HG03558 (cell line): ENCODE measurements around the gene IGFBP2.

ENCODE experiments used
- ATAC-seq: cut with Tn5 transposase; IDR thresholded peaks from one replicate; pipeline ENCODE4 v1.9.1; 2021; ENCODE audit warnings: moderate number of reproducible peaks; ENCODE audit not compliant: unreplicated experiment; ENCODE audit errors: extremely low read depth

The IGFBP2 gene

GRCh38 chr2:216636551-216637450 is 3.6 kb downstream of the IGFBP2 start:
- ATAC-seq = no peak

GRCh38 chr2:216637472-216637871 is 4.3 kb downstream of the IGFBP2 start:
- ATAC-seq = no peak

- no peak for ATAC-seq
Measured at GRCh38 chr2:216643986-216644659, 10.9 kb downstream of the IGFBP2 start.

GRCh38 chr2:216644842-216645635 is 11.8 kb downstream of the IGFBP2 start:
- no peak for ATAC-seq

- no peak for ATAC-seq
Measured at GRCh38 chr2:216645636-216645950, 12.4 kb downstream of the IGFBP2 start.

- no peak for ATAC-seq
Measured at GRCh38 chr2:216646116-216646515, 12.9 kb downstream of the IGFBP2 start.

GRCh38 chr2:216648105-216648504 is 14.9 kb downstream of the IGFBP2 start:
- ATAC-seq = no peak

GRCh38 chr2:216649574-216649973 is 16.4 kb downstream of the IGFBP2 start:
- no peak for ATAC-seq

- ATAC-seq = no peak
Measured at GRCh38 chr2:216650626-216651257, 17.5 kb downstream of the IGFBP2 start.

- no peak for ATAC-seq
Measured at GRCh38 chr2:216651351-216651881, 18.2 kb downstream of the IGFBP2 start.

GRCh38 chr2:216652566-216652965 is 19.3 kb downstream of the IGFBP2 start:
- no peak for ATAC-seq

- ATAC-seq = no peak
Measured at GRCh38 chr2:216653093-216653799, 20.0 kb downstream of the IGFBP2 start.

- no peak for ATAC-seq
Measured at GRCh38 chr2:216653931-216654365, 20.7 kb downstream of the IGFBP2 start.

GRCh38 chr2:216654528-216655052 is 21.4 kb downstream of the IGFBP2 start:
- no peak for ATAC-seq

- no peak for ATAC-seq
Measured at GRCh38 chr2:216657086-216657855, 24.1 kb downstream of the IGFBP2 start.

GRCh38 chr2:216657980-216658379 is 24.8 kb downstream of the IGFBP2 start:
- no peak for ATAC-seq

GRCh38 chr2:216658757-216659156 is 25.5 kb downstream of the IGFBP2 start:
- ATAC-seq = no peak

GRCh38 chr2:216659276-216659675 is 26.1 kb downstream of the IGFBP2 start:
- no peak for ATAC-seq

- no peak for ATAC-seq
Measured at GRCh38 chr2:216660496-216660895, 27.3 kb downstream of the IGFBP2 start.
